Trophoblast cell (in vitro differentiated cells and primary cell): ENCODE results near the gene B9D1.

ENCODE experiments used
- DNase-seq, 2 donors: peaks; one replicate each; pipeline ENCODE4 v3.0.0-alpha.2; 2016
- H2AFZ ChIP-seq: 2 replicates; pipeline ENCODE4 v1.6.1; 2013; ENCODE audit warnings: low read length, moderate library complexity, mild to moderate bottlenecking; ENCODE audit not compliant: insufficient read depth, poor library complexity
- H2AK5ac ChIP-seq: 2 replicates; pipeline ENCODE4 v1.6.1; 2013; ENCODE audit warnings: mild to moderate bottlenecking, low read length
- H2BK120ac ChIP-seq: 2 replicates; pipeline ENCODE4 v1.6.1; 2013; ENCODE audit warnings: low read length, mild to moderate bottlenecking, moderate library complexity; ENCODE audit not compliant: insufficient read depth, poor library complexity
- H2BK12ac ChIP-seq: 2 replicates; pipeline ENCODE4 v1.6.1; 2013; ENCODE audit warnings: mild to moderate bottlenecking, low read length, moderate library complexity
- H2BK5ac ChIP-seq: 2 replicates; pipeline ENCODE4 v1.6.1; 2013; ENCODE audit warnings: low read length, low read depth, moderate library complexity, mild to moderate bottlenecking; ENCODE audit not compliant: poor library complexity
- H3K14ac ChIP-seq: 2 replicates; pipeline ENCODE4 v1.6.1; 2013; ENCODE audit warnings: mild to moderate bottlenecking, low read length
- H3K18ac ChIP-seq: 2 replicates; pipeline ENCODE4 v1.6.1; 2013; ENCODE audit warnings: mild to moderate bottlenecking, low read length
- H3K23ac ChIP-seq: 2 replicates; pipeline ENCODE4 v1.6.1; 2013; ENCODE audit warnings: low read length
- H3K27ac ChIP-seq: 2 replicates; pipeline ENCODE4 v1.5.1; 2013; ENCODE audit warnings: low read depth, mild to moderate bottlenecking, inconsistent platforms, low read length, moderate library complexity
- H3K27me3 ChIP-seq: 2 replicates; pipeline ENCODE4 v1.6.1; 2013; ENCODE audit warnings: inconsistent platforms, mild to moderate bottlenecking, low read length, moderate library complexity; ENCODE audit not compliant: insufficient read depth
- H3K36me3 ChIP-seq, 2 experiments: 1 replicate in 1 of 2; 2 replicates in 1 of 2; pipeline ENCODE4 v1.6.1; 2013; ENCODE audit warnings: low read length in 2 of 2, mild to moderate bottlenecking in 2 of 2, moderate library complexity in 1 of 2; ENCODE audit not compliant: insufficient read depth in 2 of 2, control insufficient read depth in 1 of 2
- H3K4ac ChIP-seq: 2 replicates; pipeline ENCODE4 v1.6.1; 2013; ENCODE audit warnings: low read depth, mild to moderate bottlenecking, low read length, moderate library complexity
- H3K4me1 ChIP-seq, 2 experiments: 1 replicate in 1 of 2; 2 replicates in 1 of 2; pipeline ENCODE4 v1.6.1; 2013; ENCODE audit warnings: low read length in 2 of 2, mild to moderate bottlenecking in 2 of 2, moderate library complexity in 1 of 2; ENCODE audit not compliant: insufficient read depth in 2 of 2, control insufficient read depth in 1 of 2
- H3K4me2 ChIP-seq: 2 replicates; pipeline ENCODE4 v1.6.1; 2013; ENCODE audit warnings: inconsistent platforms, mild to moderate bottlenecking, low read length, moderate library complexity
- H3K4me3 ChIP-seq: 2 replicates; pipeline ENCODE4 v1.5.1; 2013; ENCODE audit warnings: mild to moderate bottlenecking, low read depth, low read length, inconsistent platforms
- H3K79me1 ChIP-seq: one replicate; pipeline ENCODE4 v1.6.1; 2013; ENCODE audit warnings: low read length
- H3K79me2 ChIP-seq: 2 replicates; pipeline ENCODE4 v1.6.1; 2013; ENCODE audit warnings: low read length, mild to moderate bottlenecking; ENCODE audit not compliant: control insufficient read depth, insufficient read depth, poor library complexity
- H3K9ac ChIP-seq: 2 replicates; pipeline ENCODE4 v1.6.1; 2013; ENCODE audit warnings: mild to moderate bottlenecking, low read length
- H3K9me3 ChIP-seq: 2 replicates; pipeline ENCODE4 v1.6.1; 2013; ENCODE audit warnings: low read depth, mild to moderate bottlenecking, control low read depth, inconsistent platforms, low read length; ENCODE audit not compliant: insufficient read depth
- H4K12ac ChIP-seq: 2 replicates; pipeline ENCODE4 v1.6.1; 2013; ENCODE audit warnings: low read depth, mild to moderate bottlenecking, low read length, moderate library complexity
- H4K8ac ChIP-seq: 2 replicates; pipeline ENCODE4 v1.6.1; 2013; ENCODE audit warnings: low read depth, mild to moderate bottlenecking, low read length, moderate library complexity
- H4K91ac ChIP-seq: one replicate; pipeline ENCODE4 v1.6.1; 2013; ENCODE audit warnings: low read depth, mild to moderate bottlenecking, low read length, moderate library complexity
- WGBS: extraction: QIAGEN DNeasy Blood & Tissue Kit; methylation state at CpG from one replicate; pipeline ENCODE4 v1.1.7; 2013; ENCODE audit warnings: missing lambda C conversion rate; ENCODE audit not compliant: insufficient read length, insufficient coverage; ENCODE audit errors: extremely low coverage; 5-methylcytosine and 5-hydroxymethylcytosine counted together

B9D1 gene

DNA sequence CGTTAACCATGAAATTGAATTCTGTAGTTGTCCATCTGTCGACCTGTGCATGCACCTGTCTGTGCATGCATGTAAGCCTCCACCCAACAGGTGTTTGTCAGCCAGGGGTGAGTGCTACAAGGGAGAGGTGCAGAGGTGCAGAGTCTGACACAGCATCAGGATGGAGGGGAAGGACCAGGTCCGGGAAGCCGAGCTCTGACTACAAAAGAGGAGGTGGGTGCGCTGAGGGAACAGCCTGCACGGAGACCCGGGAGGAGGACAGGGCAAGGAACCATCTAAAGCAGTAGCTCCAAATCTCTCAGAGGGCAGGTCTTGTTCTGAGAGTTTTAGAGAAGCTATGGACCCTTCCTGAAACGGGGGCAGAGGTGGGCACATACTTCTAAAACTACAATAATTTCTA is 54.1 kb downstream of the B9D1 start:
- Histone ChIP-seq H4K12ac (no peak overlapping the region), H2BK5ac (no peak overlapping the region), H3K18ac (no peak overlapping the region), H3K27me3 (no peaks in the 10 kb centered on the region), H3K79me1 (peaks cover 4% of the 10 kb centered on the region), H3K27ac (no peak overlapping the region), H4K91ac (no peak overlapping the region), H4K8ac (no peak overlapping the region), H2BK120ac (no peak overlapping the region), H2AK5ac (no peak overlapping the region), H3K4me3 (no peak overlapping the region), H2BK12ac (no peak overlapping the region), H3K4ac (no peak overlapping the region), H3K9ac (no peak overlapping the region), H3K36me3 (peaks cover 27 to 31% of the 10 kb centered on the region in 2 experiments), H3K4me2 (no peak overlapping the region), H3K9me3 (no peaks in the 10 kb centered on the region), H3K14ac (no peak overlapping the region), H2AFZ (no peak overlapping the region), H3K23ac (no peak overlapping the region), H3K79me2 (no peaks in the 10 kb centered on the region), H3K4me1 (peaks cover 17 to 22% of the 10 kb centered on the region in 2 experiments)
- DNase-seq = no peak
- WGBS = no CpG with 5 or more reads among the region's 8 CpGs

GRCh38 chr17:19307521-19307920 is 55.0 kb downstream of the B9D1 start:
- no peak overlapping the region for H2AFZ ChIP-seq
- no peak overlapping the region for H3K14ac ChIP-seq
- H3K27me3 ChIP-seq = no peaks in the 10 kb centered on the region
- no peak overlapping the region for H3K4me2 ChIP-seq
- H2BK12ac ChIP-seq = no peak overlapping the region
- no peak overlapping the region for H3K4ac ChIP-seq
- no peak overlapping the region for H4K91ac ChIP-seq
- H2AK5ac ChIP-seq = no peak overlapping the region
- H3K9ac ChIP-seq = no peak overlapping the region
- WGBS = no CpG with 5 or more reads among the region's 10 CpGs
- no peak overlapping the region for H4K8ac ChIP-seq
- no peak overlapping the region for H3K18ac ChIP-seq
- no peak overlapping the region for H2BK5ac ChIP-seq
- no peak overlapping the region for H3K23ac ChIP-seq
- H2BK120ac ChIP-seq = no peak overlapping the region
- H3K9me3 ChIP-seq = no peaks in the 10 kb centered on the region
- H3K79me1 ChIP-seq = peaks cover 4% of the 10 kb centered on the region
- no peak overlapping the region for H3K4me3 ChIP-seq
- H3K4me1 ChIP-seq = peaks cover 17 to 23% of the 10 kb centered on the region in 2 experiments
- H4K12ac ChIP-seq = no peak overlapping the region
- no peak overlapping the region for H3K27ac ChIP-seq
- no peaks in the 10 kb centered on the region for H3K79me2 ChIP-seq
- peaks cover 22% of the 10 kb centered on the region in 2 experiments for H3K36me3 ChIP-seq
- DNase-seq = no peak

DNA sequence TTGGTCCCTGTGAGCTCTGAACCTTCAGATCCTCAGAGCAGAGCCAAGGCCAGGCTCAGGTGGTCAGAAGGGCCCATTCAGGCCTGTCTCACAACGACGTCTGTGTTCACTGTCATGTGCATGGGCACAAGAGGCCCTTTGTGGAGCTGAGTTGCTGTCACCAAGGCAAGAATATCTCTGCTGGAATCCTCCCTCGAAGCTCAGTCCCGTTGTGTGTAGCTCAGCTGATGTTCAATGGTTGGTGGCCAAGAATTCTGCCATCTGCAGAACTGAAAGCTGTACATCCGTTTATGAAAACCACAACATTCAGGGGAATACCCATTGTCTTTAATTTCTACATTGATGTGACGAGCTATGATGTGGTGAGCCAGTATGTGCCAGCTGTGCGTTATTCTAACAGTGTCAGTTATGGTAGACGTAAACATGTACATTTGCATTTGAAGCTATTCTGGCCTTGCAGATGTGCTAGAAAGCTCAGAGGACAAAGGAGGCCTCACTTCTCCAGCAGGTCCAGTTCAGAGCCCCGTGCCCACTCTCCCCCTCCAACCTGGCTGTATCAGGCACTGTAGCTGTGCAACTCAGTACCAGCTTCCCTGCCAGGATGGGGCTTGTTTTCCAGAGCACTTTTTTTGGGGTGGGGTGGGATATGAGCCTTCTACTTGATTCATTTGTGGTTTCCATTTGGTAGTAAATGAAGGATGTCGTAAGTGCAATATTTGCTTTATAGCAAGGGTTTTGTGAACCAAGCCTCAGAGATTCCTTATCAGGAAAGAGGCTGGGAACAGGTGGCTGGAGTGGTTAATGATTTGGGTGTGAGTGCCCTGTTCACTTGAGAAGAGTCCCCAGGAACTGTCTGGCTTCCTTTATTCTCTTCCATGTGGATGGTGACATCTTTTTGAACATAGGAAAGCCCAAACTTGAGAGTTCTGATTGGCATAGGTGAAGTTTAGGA is 56.1 kb downstream of the B9D1 start:
- Histone ChIP-seq H2BK12ac (no peak overlapping the region), H3K4me1 (peaks cover 12 to 17% of the 10 kb centered on the region in 2 experiments), H3K27me3 (no peaks in the 10 kb centered on the region), H3K9ac (no peak overlapping the region), H3K27ac (no peak overlapping the region), H3K4ac (no peak overlapping the region), H4K91ac (no peak overlapping the region), H3K79me1 (peaks cover 2% of the 10 kb centered on the region), H3K14ac (no peak overlapping the region), H3K4me2 (no peak overlapping the region), H3K36me3 (peaks cover 21% of the 10 kb centered on the region in 2 experiments), H2BK120ac (no peak overlapping the region), H3K23ac (no peak overlapping the region), H2AFZ (no peak overlapping the region), H3K4me3 (no peak overlapping the region), H4K12ac (no peak overlapping the region), H4K8ac (no peak overlapping the region), H3K79me2 (no peaks in the 10 kb centered on the region), H3K18ac (no peak overlapping the region), H3K9me3 (no peaks in the 10 kb centered on the region), H2AK5ac (no peak overlapping the region), H2BK5ac (no peak overlapping the region)
- peak in 1 of 2 donors; percentile 27 for DNase-seq
- no CpG with 5 or more reads among the region's 10 CpGs for WGBS

DNA sequence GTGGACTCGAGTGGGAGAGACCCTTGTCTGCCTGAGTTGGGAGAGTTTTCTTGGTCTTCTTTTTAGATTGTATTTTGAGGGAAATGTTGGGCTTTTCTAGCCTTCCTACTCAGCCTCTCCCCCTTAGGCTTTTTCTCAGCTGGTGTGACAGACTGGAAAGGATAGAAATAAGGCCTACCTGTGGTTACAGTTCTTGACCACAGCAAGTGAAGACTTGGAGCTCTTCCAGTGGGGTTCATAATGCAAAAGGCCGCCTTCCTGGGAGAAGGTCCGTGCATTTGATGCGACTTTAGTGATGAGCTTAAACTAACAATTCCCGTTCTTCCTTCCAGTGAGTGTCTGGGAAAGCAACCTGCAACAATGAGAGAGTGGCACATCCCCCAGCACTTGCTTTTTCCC is 56.8 kb downstream of the B9D1 start:
- peaks cover 23% of the 10 kb centered on the region in 2 experiments for H3K36me3 ChIP-seq
- H3K79me1 ChIP-seq = peaks cover 2% of the 10 kb centered on the region
- H3K9ac ChIP-seq = no peak overlapping the region
- no peak overlapping the region for H2BK12ac ChIP-seq
- WGBS = no CpG with 5 or more reads among the region's 5 CpGs
- no peak overlapping the region for H2AK5ac ChIP-seq
- no peak overlapping the region for H3K14ac ChIP-seq
- H4K12ac ChIP-seq = no peak overlapping the region
- H3K4ac ChIP-seq = no peak overlapping the region
- peaks cover 12 to 17% of the 10 kb centered on the region in 2 experiments for H3K4me1 ChIP-seq
- H3K27me3 ChIP-seq = no peaks in the 10 kb centered on the region
- no peak overlapping the region for H2AFZ ChIP-seq
- no peak overlapping the region for H3K23ac ChIP-seq
- H3K18ac ChIP-seq = no peak overlapping the region
- no peak overlapping the region for H2BK120ac ChIP-seq
- H3K9me3 ChIP-seq = no peaks in the 10 kb centered on the region
- DNase-seq = no peak
- no peak overlapping the region for H3K4me3 ChIP-seq
- H3K4me2 ChIP-seq = no peak overlapping the region
- H2BK5ac ChIP-seq = no peak overlapping the region
- no peaks in the 10 kb centered on the region for H3K79me2 ChIP-seq
- H4K91ac ChIP-seq = no peak overlapping the region
- no peak overlapping the region for H3K27ac ChIP-seq
- H4K8ac ChIP-seq = no peak overlapping the region
